ENCODE results near the gene MRPL47. TPM values are rescaled to one million over a fixed set of nuclear protein-coding genes. Genes with fewer than 3 reads are reported as not detected.

Gene MRPL47
- total RNA-seq, 1 experiment from 2014 or later = 56.1 TPM

DNA sequence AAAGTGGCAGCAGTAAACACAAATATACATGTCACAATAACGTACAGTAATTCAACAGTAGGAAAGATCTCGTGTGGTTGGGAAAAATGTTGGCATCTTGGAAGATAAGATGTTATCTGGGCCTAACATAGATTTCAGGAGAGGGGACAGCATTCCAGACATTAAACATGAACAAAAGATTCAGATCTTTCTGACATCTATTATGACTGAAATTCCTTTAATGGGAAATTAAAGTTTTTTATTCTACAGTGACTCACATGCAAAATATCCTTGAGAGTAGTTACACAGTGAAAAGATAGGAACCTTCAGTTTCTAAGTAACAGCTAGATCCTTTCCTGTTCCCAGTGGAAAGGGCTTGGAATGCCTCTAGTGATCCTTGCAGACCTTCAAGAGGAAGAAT, 9.4 kb upstream of the MRPL47 start:
- no peaks in the 10 kb centered on the region for H3F3A ChIP-seq (ENCODE audit: insufficient read depth, low read depth)
- no peak for DNase-seq

GRCh38 chr3:179610066-179610465, 5.6 kb upstream of the MRPL47 start:
- Histone ChIP-seq H4K20me1 (ENCODE audit: insufficient read depth) (no peaks in the 10 kb centered on the region), H3F3A (ENCODE audit: insufficient read depth, low read depth) (no peaks in the 10 kb centered on the region), H3K4me1 (replicated peaks; ENCODE audit: insufficient read depth) (peaks cover 11% of the 10 kb centered on the region), H3K27me3 (ENCODE audit: insufficient read depth, low read depth) (no peaks in the 10 kb centered on the region), H3K9me2 (ENCODE audit: insufficient read depth) (no peaks in the 10 kb centered on the region), H3K36me3 (ENCODE audit: low read depth) (peaks cover 17% of the 10 kb centered on the region), H2AFZ (no peak overlapping the region), H3K9me3 (ENCODE audit: insufficient read depth, low read depth) (no peaks in the 10 kb centered on the region), H3K4me2 (no peak overlapping the region), H3K79me2 (ENCODE audit: low read depth) (peaks cover 26% of the 10 kb centered on the region), H3K27ac (no peak overlapping the region), H3K4me3 (no peak overlapping the region)
- intact Hi-C loops (cut with micrococcal nuclease; ENCODE audit: unreplicated experiment) = no loop called here
- BruUV-seq (replicated peaks) = no TSS peak
- ChIA-PET POLR2A (ENCODE audit: unreplicated experiment) (no interaction called here), CTCF (interaction anchor here (0.6 kb wide), 1 partner anchor 40 kb away, joined by 3 read pairs; no protein-coding TSS in a partner anchor)
- DNase-seq = no peak
- no peak for TF ChIP-seq EZH2 (IDR thresholded peaks at IDR 0.05; ENCODE audit: low read depth)
- no peak for TF ChIP-seq CTCF (conservative IDR thresholded peaks at IDR 0.05)

More for the DNA sequence above, 9.4 kb upstream of the MRPL47 start:
- Histone ChIP-seq H3K9me2 (ENCODE audit: insufficient read depth) (no peaks in the 10 kb centered on the region), H3K4me3 (no peak overlapping the region), H3K27ac (peak overlapping the region; percentile 13; the same call in 1 of the 2 replicates), H3K4me2 (no peak overlapping the region), H3K79me2 (ENCODE audit: low read depth) (no peaks in the 10 kb centered on the region; the same call in 1 of the 2 replicates), H2AFZ (no peak overlapping the region), H3K4me1 (replicated peaks; ENCODE audit: insufficient read depth) (no peaks in the 10 kb centered on the region), H4K20me1 (ENCODE audit: insufficient read depth) (no peaks in the 10 kb centered on the region), H3K36me3 (ENCODE audit: low read depth) (peaks cover 19% of the 10 kb centered on the region), H3K9me3 (ENCODE audit: insufficient read depth, low read depth) (no peaks in the 10 kb centered on the region), H3K27me3 (ENCODE audit: insufficient read depth, low read depth) (no peaks in the 10 kb centered on the region)
- no TSS peak for BruUV-seq (replicated peaks)
- TF ChIP-seq EZH2 (IDR thresholded peaks at IDR 0.05; ENCODE audit: low read depth) (no peak), CTCF (conservative IDR thresholded peaks at IDR 0.05) (no peak)
- POLR2A ChIA-PET (ENCODE audit: unreplicated experiment) = no interaction called here
- intact Hi-C loops (cut with micrococcal nuclease; ENCODE audit: unreplicated experiment) = no loop called here
- CTCF ChIA-PET = no interaction called here

GRCh38 chr3:179608931-179609720, 4.7 kb upstream of the MRPL47 start:
- Histone ChIP-seq H3K79me2 (ENCODE audit: low read depth) (peaks cover 33% of the 10 kb centered on the region), H2AFZ (no peak overlapping the region), H3K36me3 (ENCODE audit: low read depth) (peaks cover 17% of the 10 kb centered on the region), H4K20me1 (ENCODE audit: insufficient read depth) (no peaks in the 10 kb centered on the region), H3K4me2 (no peak overlapping the region), H3K27me3 (ENCODE audit: insufficient read depth, low read depth) (no peaks in the 10 kb centered on the region), H3K4me3 (no peak overlapping the region), H3K4me1 (replicated peaks; ENCODE audit: insufficient read depth) (peaks cover 11% of the 10 kb centered on the region), H3F3A (ENCODE audit: insufficient read depth, low read depth) (no peaks in the 10 kb centered on the region), H3K9me2 (ENCODE audit: insufficient read depth) (no peaks in the 10 kb centered on the region), H3K27ac (no peak overlapping the region), H3K9me3 (ENCODE audit: insufficient read depth, low read depth) (no peaks in the 10 kb centered on the region)
- TF ChIP-seq EZH2 (IDR thresholded peaks at IDR 0.05; ENCODE audit: low read depth) (no peak), CTCF (conservative IDR thresholded peaks at IDR 0.05) (no peak)
- POLR2A ChIA-PET (ENCODE audit: unreplicated experiment) = interaction anchor here (0.7 kb wide), 1 partner anchor 13 kb away, joined by 5 read pairs; no protein-coding TSS in a partner anchor
- DNase-seq = no peak
- no TSS peak for BruUV-seq (replicated peaks)
- CTCF ChIA-PET = no interaction called here
- intact Hi-C loops (cut with micrococcal nuclease; ENCODE audit: unreplicated experiment) = no loop called here
